GM19023 (cell line): ENCODE results near the gene MDP1.
"Not testable (repeated sequence)": the region's sequence is repeated elsewhere in the genome, so short reads cannot be mapped to it uniquely, and the experiment has no call there.

ENCODE experiments used
- ATAC-seq: cut with Tn5 transposase; IDR thresholded peaks from one replicate; pipeline ENCODE4 v1.9.1; 2021; ENCODE audit warnings: mild to moderate bottlenecking, moderate library complexity; ENCODE audit not compliant: unreplicated experiment

Gene MDP1

DNA sequence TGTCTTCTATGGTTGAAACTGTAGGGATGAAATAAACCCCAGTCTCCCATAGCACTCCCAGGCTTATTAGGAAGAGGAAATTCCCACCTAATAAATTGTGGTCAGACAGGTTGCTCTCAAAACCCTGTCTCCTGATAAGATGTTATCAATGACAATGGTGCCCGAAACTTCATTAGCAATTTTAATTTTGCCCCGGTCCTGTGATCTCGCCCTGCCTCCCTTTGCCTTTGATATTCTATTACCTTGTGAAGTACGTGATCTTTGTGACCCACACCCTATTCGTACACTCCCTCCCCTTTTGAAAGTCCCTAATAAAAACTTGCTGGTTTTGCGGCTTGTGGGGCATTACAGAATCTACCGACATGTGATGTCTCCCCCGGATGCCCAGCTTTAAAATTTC is 13.3 kb downstream of the MDP1 start:
- ATAC-seq: not testable (repeated sequence)

DNA sequence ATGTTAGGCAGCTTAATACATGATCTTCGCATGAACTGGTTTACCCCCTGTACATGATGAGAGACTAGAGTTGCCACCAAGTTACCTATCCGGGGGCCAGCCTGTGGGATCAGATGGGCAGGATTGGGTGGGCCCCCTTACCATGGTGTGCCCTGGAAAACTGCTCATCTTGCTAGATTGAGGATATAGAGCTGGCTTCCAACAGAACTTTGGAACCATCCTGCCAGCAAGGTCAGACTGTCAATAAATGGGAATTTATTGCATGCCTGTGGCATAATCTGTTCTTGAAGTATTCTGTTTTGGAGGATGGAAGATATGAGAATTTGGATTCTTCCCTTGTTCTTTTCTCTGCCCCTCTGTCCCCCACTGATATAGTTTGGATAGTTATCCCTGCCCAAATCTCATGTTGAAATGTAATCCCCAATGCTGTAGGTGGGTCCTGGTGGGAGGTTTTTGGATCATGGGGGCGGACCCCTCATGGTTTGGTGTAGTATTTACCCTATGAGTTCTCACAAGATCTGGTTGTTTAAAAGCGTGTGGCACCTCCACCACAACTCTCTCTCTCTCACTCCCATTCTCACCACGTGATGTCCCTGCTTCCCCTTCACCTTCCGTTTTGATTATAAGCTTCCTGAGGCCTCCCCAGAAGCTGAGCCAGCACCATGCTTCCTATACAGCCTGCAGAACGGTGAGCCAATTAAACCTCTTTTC is 16.9 kb downstream of the MDP1 start:
- no peak for ATAC-seq

DNA sequence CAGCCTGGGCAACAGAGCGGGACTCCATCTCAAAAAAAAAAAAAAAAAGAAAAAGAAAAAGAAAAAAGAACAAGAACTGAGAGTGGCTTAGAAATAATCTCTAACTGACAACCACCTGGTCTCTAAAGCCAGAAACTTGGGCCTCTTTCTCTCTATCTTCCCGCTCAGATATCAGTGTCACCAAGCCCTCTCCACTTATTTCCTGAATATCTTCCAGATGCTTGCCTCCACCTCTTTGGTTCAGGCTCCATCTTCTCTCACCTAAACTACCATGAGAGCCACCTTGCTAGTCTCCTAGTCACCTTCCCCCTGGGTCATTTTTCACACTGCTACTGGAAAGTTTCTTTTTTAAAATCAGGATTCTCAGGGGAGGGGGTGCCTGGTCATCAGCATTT is 18.8 kb downstream of the MDP1 start:
- ATAC-seq: no peak

DNA sequence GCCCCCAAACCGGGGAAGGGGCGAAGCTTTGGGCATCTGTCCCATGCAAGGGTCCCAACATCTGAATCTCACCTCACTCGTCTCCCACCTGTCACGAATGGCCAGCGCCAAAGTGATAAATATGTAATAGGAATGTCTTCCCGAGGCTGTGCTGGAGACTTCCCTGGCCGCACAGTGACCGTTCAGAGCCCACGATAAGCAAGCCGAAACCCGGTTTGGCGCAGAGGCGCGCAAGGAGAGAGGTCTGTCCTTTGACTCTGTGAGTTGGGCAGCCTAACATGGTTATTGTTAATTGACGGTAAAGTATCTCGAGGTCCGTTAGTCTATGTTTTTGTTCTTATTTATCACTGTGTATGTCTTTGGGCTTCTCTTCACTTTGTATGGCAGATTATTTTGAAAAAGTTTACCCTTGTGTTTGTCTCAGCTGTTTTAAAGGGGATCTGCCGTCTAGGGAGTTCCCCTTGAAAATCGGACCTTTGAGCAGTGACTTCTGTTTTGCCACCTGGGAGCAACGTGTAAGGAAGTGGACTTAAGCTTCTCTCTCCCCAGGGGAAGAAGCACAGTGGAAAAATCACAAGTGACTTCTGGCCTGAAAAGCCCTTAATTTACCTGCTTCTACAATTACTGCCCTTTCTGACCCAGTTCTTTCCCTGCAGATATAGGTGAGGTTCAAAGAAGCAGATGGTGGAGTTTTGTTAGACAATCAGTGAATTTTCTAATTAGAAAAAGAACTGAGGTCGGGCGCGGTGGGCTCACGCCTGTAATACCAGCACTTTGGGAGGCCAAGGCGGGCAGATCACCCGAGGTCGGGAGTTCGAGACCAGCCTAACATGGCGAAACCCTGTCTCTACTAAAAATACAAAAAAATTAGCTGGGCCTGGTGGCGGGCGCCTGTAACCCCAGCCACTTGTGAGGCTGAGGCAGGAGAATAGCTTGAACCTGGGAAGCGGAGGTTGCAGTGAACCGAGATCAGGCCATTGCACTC is 19.5 kb downstream of the MDP1 start:
- peak; percentile 9 for ATAC-seq

DNA sequence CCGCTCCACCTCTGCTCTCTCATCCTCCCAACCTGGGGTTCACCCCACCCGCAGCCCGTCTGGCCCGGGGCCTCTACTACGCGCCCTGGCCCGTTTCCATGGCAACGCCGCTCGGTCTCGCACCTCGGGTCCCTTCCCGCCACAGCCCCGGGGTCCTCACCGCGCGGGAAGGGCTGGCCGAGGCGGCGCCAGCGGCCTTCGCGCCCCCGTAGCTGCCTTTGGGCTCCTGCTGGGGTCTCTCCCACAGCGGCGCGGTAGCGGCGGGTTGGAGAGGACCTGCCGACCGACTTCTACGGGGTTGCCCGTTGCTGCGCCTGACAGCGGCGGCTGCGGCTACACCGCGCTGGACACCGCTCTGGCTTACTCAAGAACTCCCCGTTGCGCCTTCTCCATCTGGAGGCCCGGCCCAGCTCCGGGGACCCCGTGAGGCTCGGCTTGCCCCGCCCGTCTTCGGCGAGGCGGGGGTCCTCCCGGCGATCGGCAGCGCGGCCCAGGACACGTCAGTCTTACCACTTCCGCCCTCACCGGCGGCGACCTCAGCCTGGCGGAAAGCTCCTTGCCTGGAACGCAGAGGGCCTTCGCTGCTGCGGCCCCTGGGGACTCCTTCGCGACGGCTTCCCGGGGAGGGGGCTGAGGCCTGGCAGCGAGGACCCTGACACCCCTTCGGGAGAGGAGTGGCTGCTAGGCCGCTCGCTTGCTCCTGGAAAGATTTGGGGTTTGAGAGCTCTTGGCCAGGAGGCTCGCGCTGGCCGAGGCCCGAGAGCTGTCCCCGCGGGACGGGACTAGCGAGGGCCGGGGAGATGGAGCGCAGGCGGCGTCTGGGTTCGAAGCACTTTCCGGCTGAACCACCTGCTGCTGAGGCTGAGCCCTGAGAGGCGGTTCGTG is 20.4 kb downstream of the MDP1 start, which contains the start of gene TM9SF1:
TSS of gene TM9SF1 (minus strand) at position 256 of the 885 bp plus-strand sequence. CDS start 422 bp downstream, outside the sequence.
- peak; percentile 80 for ATAC-seq

DNA sequence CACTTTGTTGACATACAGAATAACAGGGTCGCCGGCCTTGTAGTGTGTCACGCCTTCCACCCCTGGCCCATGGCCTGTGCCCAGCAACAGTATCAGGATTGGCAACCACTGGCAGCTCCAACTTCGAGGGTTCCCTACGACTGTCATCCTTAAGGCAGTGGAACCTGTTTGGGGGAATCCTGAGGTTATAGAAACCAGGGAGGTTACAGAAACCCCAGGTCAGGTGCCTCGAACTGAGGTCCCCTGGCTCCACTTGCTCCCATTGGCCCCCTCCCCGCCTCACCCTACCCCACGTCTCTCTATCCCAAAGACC is 21.0 kb downstream of the MDP1 start:
- no peak for ATAC-seq

DNA sequence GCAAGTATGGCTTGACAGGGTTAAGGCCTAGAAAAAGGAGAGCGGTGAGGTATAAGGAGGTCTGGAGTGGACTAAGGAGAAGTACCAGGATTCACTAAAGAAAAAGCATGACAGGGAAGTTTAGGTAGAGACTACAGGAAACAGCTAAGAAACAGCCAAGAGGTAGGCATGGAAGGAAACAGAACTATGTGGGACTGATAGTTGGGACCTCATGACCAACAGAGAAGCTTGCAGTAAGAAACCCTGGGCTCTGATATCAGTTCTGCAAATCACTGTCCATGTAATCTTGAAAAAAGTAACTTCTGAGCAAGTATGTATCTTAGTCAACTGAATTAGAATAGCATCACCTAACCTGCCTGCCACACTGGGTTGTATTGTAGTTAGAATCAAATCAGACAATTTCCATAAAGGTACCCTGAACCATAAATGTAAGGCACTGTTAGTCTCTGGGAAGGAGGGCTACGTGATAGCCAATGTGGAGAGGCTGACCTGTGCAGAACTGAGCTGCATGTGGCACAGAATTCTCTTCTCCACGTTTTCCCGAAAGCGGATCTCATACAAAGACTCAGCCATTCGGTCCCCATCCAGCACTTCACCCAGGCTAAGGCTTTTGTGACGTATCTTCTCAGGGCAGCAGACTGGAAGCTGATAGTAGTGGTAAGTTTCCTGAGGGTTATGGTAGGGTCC is 21.5 kb downstream of the MDP1 start:
- no peak for ATAC-seq

DNA sequence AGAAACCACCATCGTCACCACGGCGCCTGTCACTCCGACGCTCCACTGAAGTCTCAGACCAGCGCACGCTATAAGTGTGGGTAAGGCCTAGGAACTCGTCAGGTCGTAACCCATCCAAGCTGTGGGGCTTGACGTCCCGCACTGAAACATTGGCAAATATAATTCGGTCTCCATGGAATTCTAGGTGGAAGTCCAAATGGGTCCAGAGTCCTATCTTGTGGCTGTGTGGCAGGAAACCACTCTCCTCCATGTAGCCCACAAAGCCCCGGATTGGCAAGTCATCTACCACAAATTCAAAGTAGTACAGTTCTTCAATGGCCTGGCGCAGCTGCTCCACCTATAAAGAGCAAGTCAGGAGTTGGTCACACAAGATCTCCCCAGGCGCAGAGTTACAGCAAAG is 22.9 kb downstream of the MDP1 start:
- no peak for ATAC-seq

DNA sequence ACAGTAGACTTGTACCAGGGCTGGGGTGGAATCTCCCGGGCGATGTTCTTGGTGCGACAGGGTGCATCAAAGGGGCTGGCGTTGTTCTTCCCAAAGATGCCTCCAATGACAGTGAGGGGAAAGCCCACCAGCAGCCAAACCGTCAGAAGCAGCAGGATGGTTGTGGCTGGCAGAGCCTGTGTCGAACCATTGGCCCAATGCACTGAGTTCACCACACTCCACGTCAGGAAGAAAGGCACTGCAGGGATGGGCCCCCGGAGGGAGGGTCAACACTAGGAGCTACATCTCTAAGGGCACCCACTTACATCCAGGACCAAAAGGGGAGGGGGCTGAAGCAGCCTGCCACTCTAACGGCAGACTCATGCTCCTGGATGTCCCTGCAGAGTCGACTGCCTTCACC is 25.4 kb downstream of the MDP1 start:
- ATAC-seq: no peak

DNA sequence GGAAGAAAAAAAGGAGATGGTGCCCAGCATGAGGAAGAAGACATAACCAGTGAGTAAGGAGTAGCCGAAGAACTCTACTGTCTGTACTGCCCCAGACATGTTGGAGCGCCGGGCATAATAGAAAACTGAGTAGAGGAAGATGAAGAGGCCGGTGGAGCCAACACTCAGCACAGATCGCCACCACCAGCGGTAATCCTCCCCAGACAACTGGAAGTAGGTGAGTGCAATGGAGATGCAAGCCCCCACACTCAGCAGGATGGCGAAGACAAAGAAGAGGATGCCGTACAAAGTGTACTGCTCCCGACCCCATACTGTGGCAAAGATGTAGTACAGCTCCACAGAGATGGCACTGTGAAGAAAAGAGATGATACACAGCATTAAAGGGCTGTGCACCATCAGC is 26.4 kb downstream of the MDP1 start:
- ATAC-seq: no peak

DNA sequence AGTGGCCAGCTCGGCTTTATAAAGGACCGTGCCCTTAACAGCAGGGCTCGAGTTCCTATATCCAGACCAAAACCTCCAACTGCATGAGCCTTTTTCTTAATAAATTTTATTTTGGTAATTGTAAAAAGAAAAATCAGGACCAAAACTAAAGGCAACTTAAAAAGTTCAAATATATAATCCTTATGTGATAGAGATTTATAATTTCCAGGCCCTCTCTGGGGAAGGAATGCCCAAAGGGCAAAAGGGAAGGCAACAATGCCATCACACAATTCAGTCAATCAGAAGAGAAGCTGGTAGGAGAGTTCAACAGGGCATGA is 26.8 kb downstream of the MDP1 start:
- ATAC-seq: no peak

DNA sequence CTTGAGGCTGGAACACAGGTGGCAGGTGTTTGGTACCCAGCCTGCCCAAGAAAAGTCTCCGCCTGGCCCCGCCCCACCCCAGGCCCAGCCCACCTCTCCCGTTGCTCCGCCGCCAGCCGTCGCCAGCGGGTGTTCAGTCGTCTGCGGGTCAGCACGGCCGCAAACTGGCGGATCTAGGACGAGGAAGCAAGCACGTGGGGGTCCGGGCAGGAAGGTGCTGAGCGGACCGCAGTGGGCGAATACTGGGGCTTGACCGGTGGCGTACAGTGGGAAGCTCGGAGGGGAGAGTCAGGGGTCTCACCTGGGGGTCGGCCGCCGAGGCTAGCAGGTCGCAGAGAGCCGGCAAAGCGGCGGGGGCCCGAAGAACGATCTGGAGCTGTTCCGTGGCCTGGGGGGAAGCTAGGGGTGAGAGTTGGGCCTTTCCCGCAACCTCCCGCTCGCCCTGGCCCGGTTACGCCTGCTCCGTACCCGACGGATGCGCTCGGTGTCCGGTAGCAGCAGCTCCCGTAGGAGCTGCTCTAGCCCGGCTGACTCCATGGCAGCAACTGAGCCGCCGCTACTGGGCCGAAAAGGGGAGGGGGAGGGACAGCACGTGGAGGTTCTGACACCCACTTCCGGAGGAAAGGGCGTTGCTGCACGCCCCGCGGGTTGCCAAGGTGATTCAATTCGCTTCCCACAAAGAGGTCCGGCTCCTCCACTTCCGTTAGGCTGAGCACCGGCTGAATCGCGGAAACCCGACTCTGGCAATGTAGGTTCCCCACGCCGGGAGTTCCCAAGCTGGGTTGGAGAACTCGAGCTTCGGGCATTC is 27.4 kb downstream of the MDP1 start, which contains the start of gene IPO4:
TSS of gene IPO4 (minus strand) at position 566 of the 808 bp plus-strand sequence. CDS start at position 537, 29 bp downstream.
- peak; percentile 92 for ATAC-seq

DNA sequence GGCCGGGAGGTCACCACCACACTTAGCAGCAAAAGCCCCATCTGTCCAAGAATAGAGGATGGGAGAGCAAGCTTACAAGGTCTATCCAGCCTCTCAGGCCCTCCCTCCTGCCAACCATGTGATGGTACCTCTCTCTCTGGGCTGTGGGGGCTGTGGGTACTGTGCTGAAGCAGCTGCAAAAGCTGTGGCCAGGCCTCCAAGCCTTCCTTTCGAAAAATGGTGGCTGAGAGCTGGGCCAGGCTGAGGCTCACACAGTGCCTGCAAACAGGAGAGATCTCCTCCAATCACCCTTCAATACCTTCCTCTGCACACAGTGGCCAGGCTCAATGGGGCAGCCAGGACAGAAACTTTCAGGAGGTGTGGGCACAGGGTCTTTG is 28.3 kb downstream of the MDP1 start:
- no peak for ATAC-seq

DNA sequence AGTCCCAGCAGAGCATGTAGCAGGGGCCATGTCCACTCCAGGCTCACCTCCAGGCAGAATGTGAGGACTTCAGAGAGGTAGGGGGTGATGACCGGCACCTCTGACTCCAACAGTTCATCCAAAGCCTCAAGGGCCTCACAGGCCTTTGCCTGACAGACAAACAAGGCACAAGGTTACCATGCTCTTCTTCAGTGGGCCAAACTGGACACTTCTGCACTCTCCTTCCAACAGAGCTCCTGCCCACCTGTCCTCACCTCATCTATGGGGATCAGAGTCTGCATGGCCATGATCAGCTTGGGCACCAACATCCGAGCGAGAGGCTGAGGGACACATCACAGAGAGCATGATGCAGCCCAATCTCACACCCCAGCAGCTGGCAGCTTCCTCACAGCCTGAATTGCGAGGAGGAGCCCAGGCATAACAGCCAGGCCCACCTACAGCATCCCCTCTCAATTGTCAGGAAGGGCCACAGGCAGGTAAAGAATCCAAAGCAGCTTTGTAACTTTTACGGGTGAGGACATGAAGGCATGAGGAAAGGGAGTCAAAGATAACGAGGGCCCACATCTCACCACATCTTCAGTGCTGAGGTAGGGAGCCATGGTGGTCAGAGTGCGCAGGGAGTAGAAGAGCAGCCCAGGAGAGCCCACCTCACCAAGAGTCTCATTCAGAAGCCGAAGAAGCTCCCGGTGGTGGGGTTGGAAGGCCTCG is 28.9 kb downstream of the MDP1 start:
- no peak for ATAC-seq

DNA sequence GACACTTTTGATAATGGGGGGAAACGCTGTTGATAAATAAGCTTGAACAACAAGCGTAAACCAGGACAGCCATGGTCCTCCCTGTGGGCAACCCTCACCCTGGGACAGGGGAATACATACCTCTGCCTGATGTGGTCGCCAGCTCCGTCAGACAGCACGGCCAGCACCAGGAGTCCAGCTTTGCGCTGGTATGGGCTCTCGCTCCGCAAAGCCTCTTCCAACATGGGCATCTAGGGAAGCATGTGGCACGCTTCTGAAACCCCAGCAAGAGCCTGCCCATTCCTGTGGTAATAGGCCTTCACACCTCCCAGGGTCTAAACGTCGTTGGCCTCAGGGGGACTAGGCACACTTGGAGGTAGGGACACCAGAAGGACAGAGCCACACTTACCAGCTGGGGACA is 30.1 kb downstream of the MDP1 start:
- ATAC-seq: no peak

DNA sequence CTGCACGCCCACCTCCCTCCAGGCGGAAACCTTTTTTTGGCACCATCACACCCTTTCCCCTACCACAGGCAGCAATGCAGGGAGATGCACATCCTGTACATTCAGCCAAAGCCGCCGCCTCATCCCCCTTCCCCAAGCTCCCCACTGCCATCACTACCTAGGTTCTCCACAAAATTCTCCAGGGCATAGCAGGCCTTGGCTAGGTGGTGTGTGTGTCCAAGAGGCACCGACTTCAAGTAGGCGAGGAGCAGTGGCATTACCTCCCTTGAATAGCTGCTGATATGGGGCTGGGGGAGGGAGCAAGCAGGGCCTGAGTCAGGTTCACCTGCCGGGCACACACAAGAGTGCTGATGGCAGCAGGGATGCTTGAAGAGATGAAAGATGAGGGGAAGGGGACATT is 30.8 kb downstream of the MDP1 start:
- no peak for ATAC-seq

DNA sequence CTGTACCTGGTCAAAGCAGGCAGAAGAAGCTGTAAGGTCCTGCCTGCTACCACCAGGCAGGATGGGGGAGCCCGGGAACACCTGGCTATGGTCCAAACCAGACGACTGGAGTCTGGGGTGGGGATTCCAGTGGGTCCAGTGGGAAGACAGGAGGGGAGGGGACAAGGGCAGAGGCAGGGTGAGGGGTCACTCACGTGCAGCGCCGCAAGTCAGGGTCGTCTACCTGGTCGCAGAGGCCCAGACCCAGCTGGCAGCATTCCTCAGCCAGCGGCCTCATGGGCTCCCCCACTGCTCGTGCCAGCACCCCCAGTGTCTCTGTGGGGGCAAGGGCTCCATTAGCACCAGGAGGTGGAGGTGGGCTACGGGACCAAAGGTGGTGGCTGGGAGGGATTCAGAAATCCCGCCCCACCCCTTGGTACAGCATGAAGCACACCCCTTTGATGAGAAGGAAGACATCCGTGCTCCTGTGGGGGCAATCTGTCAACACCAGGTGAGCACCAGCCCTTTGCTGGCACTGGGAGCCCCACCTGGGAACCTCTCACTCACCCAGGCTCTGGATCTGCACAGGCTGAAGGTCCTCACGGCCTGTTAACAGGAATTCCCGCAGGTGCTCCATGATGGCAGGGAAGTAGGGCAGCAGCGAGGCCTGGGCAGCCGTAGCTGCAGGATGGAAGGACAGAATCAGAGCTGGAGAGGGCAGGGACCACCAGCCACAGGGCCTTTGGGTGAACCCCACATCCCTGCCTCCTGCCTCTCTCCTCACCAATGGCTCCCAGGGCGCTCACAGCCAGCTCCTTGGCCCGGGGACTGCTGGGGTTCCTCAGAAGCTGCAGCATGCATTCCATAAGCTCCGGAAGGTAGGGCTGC is 31.5 kb downstream of the MDP1 start:
- ATAC-seq: no peak

DNA sequence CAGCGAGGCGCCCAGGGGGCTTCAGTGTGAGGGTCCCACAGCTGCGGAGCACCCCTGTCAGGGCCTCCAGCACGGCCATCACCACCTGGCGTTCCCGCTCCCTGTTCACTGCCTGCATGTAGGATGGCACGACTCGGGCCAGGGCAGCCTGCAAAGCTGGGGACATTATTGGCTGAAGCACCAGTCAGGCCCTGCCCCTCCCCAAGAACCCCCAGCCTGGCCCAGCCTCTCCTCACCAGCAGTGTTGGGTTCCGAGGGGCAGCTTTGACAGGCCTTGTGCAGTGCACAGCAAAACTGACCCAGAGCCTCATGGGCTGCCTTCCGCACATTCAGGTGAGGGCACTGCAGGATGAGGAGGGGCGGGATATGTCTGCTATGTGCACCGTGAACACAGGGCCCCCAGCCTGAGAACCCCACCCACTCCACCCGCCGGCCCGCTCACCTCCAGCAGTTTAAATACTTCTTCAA is 32.8 kb downstream of the MDP1 start:
- ATAC-seq: no peak
